Activated CD4-positive, alpha-beta T cell treated with anti-CD3 and anti-CD28 coated beads, Interleukin-10, Interleukin-2, amounts not matched to agents 100 ng/mL and 50 ng/mL, durations not matched to agents 16 hours and 8 hours (primary cell): Measurements from ENCODE around the gene GTF3C1.

Experiments
- DNase-seq: peaks from one replicate; pipeline ENCODE4 v3.0.0-alpha.2; 2020

GTF3C1 gene

GRCh38 chr16:27482397-27483087 is 67.2 kb downstream of the GTF3C1 start:
- no peak for DNase-seq

GRCh38 chr16:27481282-27481934 is 68.3 kb downstream of the GTF3C1 start:
- no peak for DNase-seq

GRCh38 chr16:27480761-27481160 is 69.0 kb downstream of the GTF3C1 start:
- no peak for DNase-seq

DNA sequence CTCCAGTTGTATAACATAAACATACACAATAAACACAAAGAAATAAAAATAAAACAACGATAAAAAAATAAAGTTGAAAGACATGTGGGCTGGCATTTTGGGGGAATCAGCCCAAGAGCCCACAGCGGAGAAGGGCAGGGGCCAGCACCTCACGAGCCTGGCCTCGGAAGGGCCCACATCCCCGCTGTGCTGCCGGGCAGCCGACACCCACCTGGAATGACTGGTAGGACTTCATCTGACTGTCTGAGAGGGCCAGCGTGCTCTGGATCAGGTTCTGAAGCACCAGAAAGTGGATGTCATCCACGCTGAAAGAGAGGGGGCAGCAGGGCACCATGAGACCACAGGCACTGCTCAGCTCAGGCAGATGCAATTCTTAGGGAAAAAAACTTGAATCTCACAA is 73.5 kb downstream of the GTF3C1 start:
- DNase-seq, result no peak

DNA sequence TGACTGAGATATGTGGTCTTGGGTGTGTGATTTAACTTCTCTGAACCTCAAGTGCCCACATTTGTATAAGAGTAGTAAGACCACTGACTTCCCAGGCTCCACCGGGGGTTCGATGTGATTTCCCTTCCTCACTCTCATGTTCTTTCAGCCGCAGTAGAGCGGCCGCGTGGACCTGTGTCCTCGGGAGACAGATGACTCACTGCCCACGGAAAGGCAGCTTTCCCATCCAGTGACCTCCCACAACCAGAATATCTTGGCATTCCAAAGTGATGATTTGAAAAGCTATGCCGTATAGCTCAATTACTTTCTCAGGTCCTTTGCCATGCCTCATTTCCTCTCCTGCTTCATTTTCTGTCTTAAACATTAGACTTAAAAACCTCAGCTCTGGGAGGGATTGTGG is 74.2 kb downstream of the GTF3C1 start:
- DNase-seq, result no peak

GRCh38 chr16:27474921-27475320 is 74.8 kb downstream of the GTF3C1 start:
- DNase-seq, result no peak

- DNase-seq, result no peak
Observed at GRCh38 chr16:27474041-27474440, 75.7 kb downstream of the GTF3C1 start.

DNA sequence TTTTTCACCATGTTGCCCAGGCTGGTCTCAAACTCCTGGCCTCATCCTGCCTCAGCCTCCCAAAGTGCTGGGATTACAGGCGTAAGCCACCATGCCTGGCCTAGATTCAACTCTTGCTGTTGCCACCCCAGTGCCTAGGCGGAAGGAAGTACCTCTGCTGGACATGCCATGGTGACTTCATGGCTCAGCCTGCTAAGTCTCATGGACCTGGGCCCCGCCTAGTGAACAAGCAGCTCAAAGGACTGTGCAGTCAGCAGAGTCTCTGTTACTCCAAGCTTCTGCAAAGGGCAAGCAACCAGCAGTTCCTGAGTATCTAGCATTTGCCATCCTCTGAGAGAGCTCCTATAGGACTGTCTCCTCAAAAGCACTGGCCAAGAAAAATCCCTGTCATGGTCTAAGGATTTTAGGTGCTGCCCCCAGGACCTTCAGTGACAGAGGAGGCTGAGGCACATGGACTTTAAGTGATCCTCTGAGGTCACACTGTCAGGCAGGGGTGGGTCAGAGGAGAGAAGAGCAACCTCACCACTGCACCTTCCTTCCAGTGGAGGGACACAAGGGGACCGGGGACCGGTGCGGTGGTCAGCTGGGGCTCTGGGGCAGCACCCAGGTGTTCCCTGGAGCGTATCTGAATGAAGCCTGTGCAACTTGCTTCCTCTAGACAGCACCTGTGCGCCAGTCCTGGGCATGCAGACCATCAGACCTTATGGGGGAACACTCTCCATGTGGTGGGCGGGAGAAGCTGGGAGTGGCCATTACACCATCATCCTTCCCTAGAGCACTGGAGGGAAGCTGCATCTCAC is 76.4 kb downstream of the GTF3C1 start:
- no peak for DNase-seq

DNA sequence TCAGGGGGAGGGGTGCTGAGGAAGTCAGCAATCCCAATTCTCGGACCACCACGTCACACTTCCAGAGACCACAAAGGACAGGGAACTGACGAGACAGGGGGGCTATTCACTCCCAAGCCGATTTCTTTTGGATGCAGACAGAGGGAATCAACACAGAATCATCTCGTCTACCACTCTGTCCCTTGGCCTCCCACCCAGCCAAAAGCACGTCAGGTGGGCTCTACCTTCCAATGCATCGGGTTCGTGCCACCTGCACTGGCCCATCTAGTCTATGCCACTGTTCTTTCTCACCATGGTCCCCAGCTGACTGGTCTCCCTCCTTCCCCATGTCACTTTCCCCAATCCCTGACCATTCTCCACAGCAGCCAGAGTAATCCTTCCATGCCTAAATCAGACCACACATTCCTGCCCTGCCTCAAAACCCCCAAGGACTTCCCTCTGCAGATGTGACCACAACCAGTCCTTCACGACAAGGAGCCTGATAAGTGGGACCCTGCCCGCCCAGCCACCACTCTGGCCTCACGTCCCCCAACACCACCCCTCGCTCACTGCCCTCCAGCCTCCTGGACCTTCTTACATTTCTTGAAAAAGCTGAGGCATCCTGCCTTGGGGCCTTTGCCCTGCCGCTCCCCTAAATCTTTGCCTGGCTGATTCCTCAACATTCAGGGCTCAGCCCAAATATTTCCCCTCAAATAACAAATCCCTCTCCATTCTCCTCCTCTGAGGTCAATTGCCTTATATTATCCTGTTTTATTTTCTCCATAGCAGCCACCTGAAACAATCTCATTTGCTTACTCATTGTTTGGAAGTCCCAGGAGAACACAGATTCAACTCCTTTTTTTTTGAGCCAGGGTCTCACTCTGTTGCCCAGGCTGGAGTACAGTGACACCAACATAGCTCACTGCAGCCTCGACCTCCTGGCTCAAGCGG is 77.4 kb downstream of the GTF3C1 start:
- no peak for DNase-seq

GRCh38 chr16:27471661-27472060 is 78.1 kb downstream of the GTF3C1 start:
- no peak for DNase-seq

DNA sequence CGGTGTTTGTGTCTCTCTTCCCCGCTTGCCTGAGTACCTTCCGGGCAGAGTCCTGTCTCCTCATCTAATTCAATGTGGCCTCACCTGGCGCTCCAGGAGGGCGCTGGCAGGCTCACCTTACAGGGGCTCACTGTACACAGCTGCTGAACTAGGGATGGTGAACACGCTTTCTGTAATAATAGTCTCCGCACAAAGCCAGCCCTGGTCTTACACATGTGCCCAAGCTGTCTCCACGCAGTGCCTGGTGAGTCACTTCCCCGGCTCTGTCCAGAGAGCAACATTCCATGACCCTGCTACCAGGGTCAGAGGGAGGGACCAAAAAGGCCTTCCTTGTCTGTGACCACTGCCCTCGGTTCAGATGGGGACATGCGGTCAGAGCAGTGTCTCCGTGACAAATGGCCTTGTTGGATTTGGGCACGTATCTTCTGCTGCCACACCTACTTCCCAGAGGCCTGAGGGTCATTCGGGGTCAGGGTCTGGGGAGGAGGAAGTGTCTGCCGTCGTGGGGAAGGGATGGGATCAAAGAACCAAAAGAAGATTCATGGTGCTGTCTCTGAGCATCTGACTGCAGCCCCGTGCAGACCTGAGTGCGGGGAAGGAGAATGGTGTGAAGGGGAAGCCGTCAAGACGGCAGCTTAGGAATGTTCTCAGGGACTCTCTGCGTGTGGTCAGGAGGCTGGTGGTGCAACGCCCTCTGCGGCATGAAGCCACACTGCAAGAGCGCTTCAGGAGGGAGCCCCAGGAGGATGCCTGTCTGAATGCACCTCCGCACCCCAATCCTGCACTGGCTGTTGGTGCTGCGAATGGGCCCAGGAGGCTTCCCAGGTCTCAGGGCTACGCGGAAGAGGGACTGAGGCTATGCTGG is 78.9 kb downstream of the GTF3C1 start:
- DNase-seq, result no peak

DNA sequence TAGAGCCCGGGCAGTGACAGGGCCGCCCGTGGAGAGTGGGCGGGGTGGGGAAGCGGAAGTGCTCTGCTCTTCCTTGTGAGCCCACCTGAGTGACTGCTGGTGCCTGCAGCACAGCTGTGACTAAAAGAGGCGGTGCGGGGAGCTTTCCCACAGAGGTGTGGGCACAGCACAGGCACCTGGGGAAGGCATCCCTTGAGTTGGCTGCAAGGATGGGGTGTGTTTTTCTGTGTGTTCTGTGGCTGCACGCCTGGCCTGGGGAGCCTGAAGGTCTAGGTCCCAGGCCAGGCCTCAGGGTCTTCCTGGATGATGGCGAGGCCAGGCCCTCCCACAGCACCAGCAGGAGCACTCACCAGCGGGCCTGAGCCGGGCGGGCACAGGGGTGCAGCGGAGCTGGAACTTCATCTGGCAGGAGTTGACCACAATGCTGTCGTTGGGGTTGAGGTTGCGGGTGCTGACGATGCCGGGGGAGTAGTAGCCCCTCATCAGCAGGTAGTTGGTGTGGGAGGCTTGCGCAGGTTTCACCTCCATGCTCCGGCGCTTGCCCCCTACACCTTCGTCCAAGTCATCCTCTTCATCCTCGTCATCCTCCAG is 80.7 kb downstream of the GTF3C1 start:
- no peak for DNase-seq

DNA sequence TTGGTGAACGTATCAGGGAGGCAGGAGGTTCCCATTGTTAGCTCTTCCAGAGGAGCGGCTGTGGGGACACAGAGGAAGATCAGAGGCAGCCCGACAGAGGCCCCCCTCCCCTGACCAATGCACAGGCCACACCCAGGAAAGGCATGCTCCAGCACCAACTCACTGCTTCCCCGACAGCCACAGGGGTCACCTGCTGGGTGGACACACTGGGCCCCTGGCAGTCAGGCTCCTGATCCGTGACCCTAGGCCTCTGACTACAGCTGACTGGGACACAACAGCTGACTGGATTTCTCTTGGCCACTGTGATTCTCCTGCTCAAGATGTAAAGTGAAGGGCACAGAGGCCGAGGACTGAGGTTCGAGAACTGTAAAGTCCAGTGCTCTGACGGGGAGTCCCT is 84.2 kb downstream of the GTF3C1 start:
- no peak for DNase-seq

DNA sequence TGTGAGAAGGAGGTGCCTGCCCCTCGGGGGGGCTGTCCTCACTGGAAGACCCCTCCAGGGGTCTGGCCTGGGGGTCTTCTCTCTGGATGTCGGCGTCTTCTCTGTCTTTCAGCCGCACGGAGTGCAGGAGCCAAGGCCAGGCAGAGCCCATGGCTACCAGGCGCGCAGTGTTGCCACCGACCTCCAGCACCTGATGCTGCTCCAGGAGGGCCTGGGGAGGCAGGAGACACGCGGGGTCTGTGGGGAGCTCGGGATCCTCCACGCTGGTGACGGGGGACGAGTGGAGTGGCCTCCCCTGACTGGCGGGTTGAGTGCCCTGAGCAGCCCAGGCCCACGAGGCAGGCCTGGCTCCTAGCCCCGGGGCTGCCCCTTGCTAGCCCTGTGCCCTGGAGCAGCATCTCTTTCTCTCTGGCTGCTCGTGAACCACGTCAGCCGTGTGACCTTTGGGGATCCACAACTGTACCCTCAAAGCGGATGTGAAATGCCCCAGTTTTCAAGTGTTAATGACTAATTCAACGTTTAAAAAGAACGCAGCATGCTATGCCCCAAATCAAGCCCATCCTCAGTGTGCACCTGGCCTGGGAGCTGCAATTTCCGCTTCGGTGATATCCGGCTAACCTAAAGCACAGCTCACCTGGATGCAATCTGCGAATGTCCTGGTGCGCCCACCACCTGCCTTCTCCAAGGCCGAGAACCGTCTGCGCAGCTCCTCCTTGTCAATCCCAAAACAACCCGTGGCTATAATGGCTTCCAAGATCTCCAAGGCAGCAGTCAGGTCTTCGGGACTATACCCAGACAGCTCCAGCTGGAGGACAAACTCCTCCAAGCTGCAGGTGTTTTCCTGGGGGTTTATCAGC is 84.9 kb downstream of the GTF3C1 start:
- no peak for DNase-seq

DNA sequence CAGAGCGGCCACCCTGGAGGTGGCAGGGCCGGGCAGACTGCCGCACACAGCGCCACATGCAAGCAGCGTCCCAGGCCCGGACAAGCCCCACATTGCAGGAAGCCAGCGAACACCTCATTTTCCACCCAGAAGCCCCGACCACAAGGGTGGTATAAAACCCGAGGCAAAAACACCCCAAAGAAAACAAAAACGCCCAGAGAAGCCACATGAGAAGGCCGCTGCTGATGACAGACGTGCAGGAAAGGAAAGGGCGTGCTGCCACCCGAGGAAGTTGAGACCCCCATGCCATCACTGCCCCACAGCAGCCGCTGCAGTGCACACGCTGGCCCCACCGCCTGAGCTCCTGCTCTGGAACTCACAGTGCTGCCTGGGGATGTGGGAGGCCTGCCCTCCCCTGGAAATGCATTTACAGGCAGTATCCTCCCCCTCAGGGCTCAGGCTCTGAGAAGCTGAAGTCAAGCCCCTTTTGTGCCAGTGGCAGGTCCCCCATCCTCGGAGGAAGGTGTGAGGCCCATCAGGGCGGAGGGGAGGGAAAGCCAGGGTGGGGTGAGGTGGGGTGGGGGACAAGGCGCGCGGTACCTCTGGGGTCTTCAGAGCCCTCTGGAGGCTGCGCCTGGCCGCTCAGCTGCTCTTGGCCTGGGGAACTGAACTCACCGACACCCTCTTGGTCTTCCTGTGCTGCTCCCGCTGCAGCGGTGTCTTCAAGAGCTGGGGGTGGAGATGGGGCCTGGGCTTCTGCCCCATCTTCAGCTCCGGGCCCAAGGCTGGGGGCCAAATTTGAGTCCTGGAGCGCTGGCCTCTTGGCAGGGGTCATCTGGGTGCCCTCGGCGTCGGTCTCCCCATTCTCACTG is 85.7 kb downstream of the GTF3C1 start:
- no peak for DNase-seq

DNA sequence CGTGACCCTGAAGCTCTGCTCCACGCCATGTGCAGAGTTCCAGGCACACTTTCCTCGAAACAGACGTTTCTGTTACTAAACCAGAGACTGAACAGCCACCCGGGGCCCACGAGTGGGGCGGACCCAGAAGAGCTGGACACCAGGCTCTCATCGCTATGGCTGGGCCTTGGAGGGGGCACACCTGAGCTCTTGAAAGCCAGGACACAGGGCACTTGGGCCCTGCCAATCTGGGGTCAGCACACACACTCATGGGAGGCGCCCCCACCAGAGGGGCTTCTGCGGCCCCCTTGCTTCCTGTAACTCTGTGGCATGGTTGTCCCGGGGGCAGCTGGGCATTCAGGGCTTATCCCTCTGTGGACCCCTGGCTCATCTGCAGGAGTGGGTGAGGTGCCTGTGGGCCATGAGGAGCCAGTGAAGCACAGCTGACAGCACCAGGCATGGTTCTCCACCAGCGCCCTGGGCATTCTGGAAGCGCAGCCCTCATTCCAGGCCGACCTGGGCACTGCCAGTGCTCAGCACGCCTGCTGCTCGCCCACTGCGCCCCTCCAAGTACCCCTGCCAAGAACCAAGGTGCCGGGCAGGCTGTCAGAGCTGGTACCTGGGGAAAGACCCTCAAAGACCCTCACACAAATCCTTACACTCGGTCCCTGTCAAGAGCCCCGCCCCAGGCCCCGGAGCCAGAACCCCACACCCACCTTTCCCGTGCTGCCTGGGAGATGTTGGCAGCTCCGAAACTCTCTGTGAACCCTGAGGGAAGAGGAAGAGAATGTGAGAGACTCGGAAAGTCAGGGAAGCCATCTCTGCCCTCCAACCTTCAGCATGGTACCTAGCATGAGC is 86.6 kb downstream of the GTF3C1 start:
- no peak for DNase-seq

GRCh38 chr16:27462200-27462845 is 87.4 kb downstream of the GTF3C1 start:
- DNase-seq, result no peak
